EH (cell line): Measurements from ENCODE around the gene RNU5B-1.

Source experiments
- DNase-seq: peaks from one replicate; pipeline ENCODE4 v3.0.0-alpha.2; 2015; ENCODE audit warnings: low read depth

RNU5B-1 gene

GRCh38 chr15:65289261-65289854 is 15.1 kb upstream of the RNU5B-1 start:
- no peak for DNase-seq

- DNase-seq, result no peak
Measured at GRCh38 chr15:65290228-65290627, 14.2 kb upstream of the RNU5B-1 start.

GRCh38 chr15:65292938-65293518 is 11.4 kb upstream of the RNU5B-1 start:
- DNase-seq, result no peak

- DNase-seq, result no peak
Measured at GRCh38 chr15:65298731-65299130, 5.7 kb upstream of the RNU5B-1 start.

GRCh38 chr15:65300924-65301441 is 3.5 kb upstream of the RNU5B-1 start:
- DNase-seq, result no peak

- DNase-seq, result no peak
Measured at GRCh38 chr15:65302061-65302460, 2.4 kb upstream of the RNU5B-1 start.

- peak; percentile 64 for DNase-seq
Measured at GRCh38 chr15:65303687-65304380, 643 bp upstream of the RNU5B-1 start.

- no peak for DNase-seq
Measured at GRCh38 chr15:65305150-65305758, 777 bp downstream of the RNU5B-1 start.

GRCh38 chr15:65305776-65306175 is 1.3 kb downstream of the RNU5B-1 start:
- peak; percentile 20 for DNase-seq

- no peak for DNase-seq
Measured at GRCh38 chr15:65306551-65306950, 2.1 kb downstream of the RNU5B-1 start.

GRCh38 chr15:65307978-65308377 is 3.5 kb downstream of the RNU5B-1 start:
- DNase-seq, result no peak

GRCh38 chr15:65309882-65310418 is 5.5 kb downstream of the RNU5B-1 start:
- DNase-seq, result peak; percentile 26

GRCh38 chr15:65310431-65311137 is 6.1 kb downstream of the RNU5B-1 start:
- peak; percentile 18 for DNase-seq

GRCh38 chr15:65311760-65312159 is 7.3 kb downstream of the RNU5B-1 start:
- no peak for DNase-seq

GRCh38 chr15:65312400-65312916 is 8.0 kb downstream of the RNU5B-1 start:
- peak; percentile 14 for DNase-seq

GRCh38 chr15:65318870-65319356 is 14.4 kb downstream of the RNU5B-1 start:
- DNase-seq, result peak; percentile 81

- DNase-seq, result peak; percentile 41
Measured at GRCh38 chr15:65323071-65323511, 18.6 kb downstream of the RNU5B-1 start.

- peak; percentile 25 for DNase-seq
Measured at GRCh38 chr15:65326117-65326526, 21.6 kb downstream of the RNU5B-1 start.

- DNase-seq, result no peak
Measured at GRCh38 chr15:65326818-65327217, 22.3 kb downstream of the RNU5B-1 start.

GRCh38 chr15:65327651-65328393 is 23.3 kb downstream of the RNU5B-1 start:
- no peak for DNase-seq
